Activated naive CD4-positive, alpha-beta T cell treated with anti-CD3 and anti-CD28 coated beads for 36 hours (primary cell): ENCODE data around the gene GJA3. TPM values are rescaled to one million over a fixed set of nuclear protein-coding genes. Genes with fewer than 3 reads are reported as not detected.

ENCODE experiments used
- CTCF ChIA-PET: fragments of 350-600 bp; sonication (Branson Sonifier 250); formaldehyde crosslinking; loops from one replicate; lab custom pipeline; 2021; ENCODE audit warnings: antibody characterized with exemption; lab: Charles Lee
- DNase-seq: peaks from one replicate; pipeline ENCODE4 v3.0.0-alpha.2; 2020
- H3K27ac Mint-ChIP-seq: one replicate; pipeline ENCODE4 v1.8.0; 2021; ENCODE audit warnings: mild to moderate bottlenecking, mixed read lengths
- H3K27me3 Mint-ChIP-seq: one replicate; pipeline ENCODE4 v1.8.0; 2021; ENCODE audit warnings: low read depth, mixed read lengths
- H3K36me3 Mint-ChIP-seq: one replicate; pipeline ENCODE4 v1.8.0; 2021; ENCODE audit warnings: low read depth, mixed read lengths
- H3K4me1 Mint-ChIP-seq: one replicate; pipeline ENCODE4 v1.8.0; 2021; ENCODE audit warnings: low read depth, mixed read lengths
- H3K4me3 Mint-ChIP-seq: one replicate; pipeline ENCODE4 v1.8.0; 2021; ENCODE audit warnings: mild to moderate bottlenecking, moderate library complexity, mixed read lengths
- H3K9me3 Mint-ChIP-seq: one replicate; pipeline ENCODE4 v1.8.0; 2021; ENCODE audit warnings: mixed read lengths
- intact Hi-C: fragments of 100-400 bp; cut with micrococcal nuclease; formaldehyde crosslinking; loops from one replicate; pipeline ENCODE4 v1.15.1; 2023
- total RNA-seq, 2 experiments: library from RNA; stranded (reverse); gene quantifications; one replicate each; pipeline ENCODE4 v1.2.3, GENCODE V29; 2021

GJA3 gene
- total RNA-seq, 2 experiments from 2014 or later = 0.05 to 0.10 TPM

DNA sequence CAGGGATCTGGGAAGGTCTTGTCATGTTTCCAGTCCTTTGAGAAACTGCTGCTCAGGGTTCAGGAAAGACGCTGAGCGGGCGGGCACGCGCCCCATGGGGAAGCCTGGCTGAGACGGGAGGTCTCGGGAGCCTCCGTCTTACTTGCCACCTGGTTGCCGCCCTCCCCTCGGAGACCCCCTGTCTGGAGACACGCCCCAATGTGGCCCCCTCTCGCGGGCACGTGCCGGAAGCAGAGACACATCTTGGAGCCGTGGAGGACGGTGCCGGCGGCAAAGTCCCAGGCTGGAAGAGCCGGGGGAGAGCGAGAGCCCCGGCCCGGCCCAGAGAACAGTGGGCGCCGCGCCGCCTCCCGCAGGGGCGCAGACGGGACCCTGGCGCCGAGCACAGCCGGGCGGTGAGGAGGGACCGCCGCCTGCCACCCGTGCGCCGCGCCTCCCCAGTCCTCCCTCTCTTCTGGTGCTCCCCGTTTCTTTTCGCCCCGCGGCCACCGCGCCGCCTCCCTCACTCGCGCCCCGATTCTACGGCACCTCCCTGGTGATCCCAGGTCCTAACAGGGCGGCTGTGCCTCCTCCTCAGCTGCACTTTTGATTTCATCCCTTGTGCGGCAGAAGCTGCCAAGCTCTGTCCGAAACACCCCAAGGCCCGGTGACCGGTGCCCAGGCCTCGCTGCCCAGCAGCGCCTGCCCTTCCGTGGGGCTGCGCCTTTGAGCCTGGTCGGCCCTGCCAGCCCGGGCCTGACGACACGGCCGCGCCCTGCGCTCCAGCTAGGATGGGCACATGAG is 16.4 kb upstream of the GJA3 start:
- peaks cover 68% of the 10 kb centered on the region for H3K27me3 Mint-ChIP-seq
- peaks cover 21% of the 10 kb centered on the region for H3K4me1 Mint-ChIP-seq
- H3K36me3 Mint-ChIP-seq = no peaks in the 10 kb centered on the region
- DNase-seq = no peak
- intact Hi-C loops = no loop called here
- H3K4me3 Mint-ChIP-seq = no peak overlapping the region
- no peak overlapping the region for H3K27ac Mint-ChIP-seq
- no peaks in the 10 kb centered on the region for H3K9me3 Mint-ChIP-seq
- CTCF ChIA-PET = interaction anchor here (1.7 kb wide), 1 partner anchor 20 kb away, joined by 9 read pairs; no protein-coding TSS in a partner anchor

DNA sequence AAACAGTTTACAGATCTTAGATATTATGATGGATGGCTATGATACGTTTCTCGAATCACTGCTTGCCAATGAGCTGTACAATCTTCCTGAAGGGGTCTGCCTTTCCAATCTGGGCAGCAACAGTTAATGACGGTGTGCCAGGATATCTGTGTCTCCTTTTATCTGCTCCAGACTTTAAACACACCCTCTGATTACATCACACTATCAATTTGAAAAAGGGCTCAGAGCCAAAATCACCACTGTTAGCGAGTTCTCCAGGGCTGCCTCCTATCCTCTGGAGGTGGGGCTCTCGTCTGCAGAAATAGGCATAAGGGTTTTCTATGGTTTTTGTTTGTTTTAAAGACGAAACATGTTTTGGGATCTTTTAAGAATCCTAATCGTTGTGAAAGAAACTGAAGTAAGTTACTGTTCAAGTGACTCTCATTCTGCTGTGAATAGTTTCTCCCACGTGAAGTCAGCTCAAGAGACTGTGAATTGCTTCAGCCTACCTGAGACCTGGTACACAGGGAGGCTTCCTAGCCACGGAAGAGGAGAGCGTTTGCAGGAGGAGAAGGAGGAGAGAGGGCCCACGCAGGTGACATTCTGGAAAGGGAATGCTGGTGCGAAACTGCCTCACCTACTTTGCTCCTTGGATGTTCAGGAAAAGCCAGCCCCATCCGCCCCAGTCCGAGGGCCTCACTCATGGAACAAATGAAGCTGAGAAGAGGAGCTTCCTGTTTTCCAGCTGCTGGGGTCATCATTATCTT is 15.2 kb upstream of the GJA3 start:
- H3K9me3 Mint-ChIP-seq = no peaks in the 10 kb centered on the region
- peaks cover 68% of the 10 kb centered on the region for H3K27me3 Mint-ChIP-seq
- CTCF ChIA-PET = interaction anchor here (1.7 kb wide), 1 partner anchor 21 kb away, joined by 9 read pairs; no protein-coding TSS in a partner anchor

DNA sequence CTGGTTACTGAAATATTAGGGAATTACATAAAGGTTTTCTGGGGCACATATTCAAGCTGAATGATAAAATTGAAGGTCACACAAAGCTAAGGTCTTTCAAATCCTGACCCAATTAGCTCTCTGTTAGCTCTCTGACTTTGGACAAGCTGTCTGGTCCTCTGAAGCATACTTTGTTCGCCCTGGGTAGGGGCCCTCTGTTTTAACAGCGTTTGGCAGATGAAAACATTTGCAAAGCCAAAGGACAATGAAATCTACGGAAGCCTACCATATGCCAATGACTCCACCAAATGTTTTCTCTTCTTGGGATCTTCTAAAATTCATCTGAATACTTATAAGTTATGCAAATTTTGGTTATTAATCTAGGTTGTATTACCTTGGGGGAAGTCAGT is 14.5 kb upstream of the GJA3 start:
- Mint-ChIP-seq H3K36me3 (no peaks in the 10 kb centered on the region), H3K27me3 (peaks cover 68% of the 10 kb centered on the region), H3K27ac (no peak overlapping the region), H3K4me3 (no peak overlapping the region), H3K9me3 (no peaks in the 10 kb centered on the region), H3K4me1 (peaks cover 21% of the 10 kb centered on the region)
- no peak for DNase-seq
- CTCF ChIA-PET = interaction anchor here (1.7 kb wide), 1 partner anchor 22 kb away, joined by 9 read pairs; no protein-coding TSS in a partner anchor
- intact Hi-C loops = loop anchor here (1.0 kb wide), 1 partner anchor 18 kb away; no protein-coding TSS in a partner anchor

More for the DNA sequence above, 15.2 kb upstream of the GJA3 start:
- peaks cover 21% of the 10 kb centered on the region for H3K4me1 Mint-ChIP-seq
- no peak for DNase-seq
- H3K4me3 Mint-ChIP-seq = no peak overlapping the region
- no peaks in the 10 kb centered on the region for H3K36me3 Mint-ChIP-seq
- H3K27ac Mint-ChIP-seq = no peak overlapping the region
- intact Hi-C loops = loop anchor here (1.0 kb wide), 1 partner anchor 17 kb away; no protein-coding TSS in a partner anchor

DNA sequence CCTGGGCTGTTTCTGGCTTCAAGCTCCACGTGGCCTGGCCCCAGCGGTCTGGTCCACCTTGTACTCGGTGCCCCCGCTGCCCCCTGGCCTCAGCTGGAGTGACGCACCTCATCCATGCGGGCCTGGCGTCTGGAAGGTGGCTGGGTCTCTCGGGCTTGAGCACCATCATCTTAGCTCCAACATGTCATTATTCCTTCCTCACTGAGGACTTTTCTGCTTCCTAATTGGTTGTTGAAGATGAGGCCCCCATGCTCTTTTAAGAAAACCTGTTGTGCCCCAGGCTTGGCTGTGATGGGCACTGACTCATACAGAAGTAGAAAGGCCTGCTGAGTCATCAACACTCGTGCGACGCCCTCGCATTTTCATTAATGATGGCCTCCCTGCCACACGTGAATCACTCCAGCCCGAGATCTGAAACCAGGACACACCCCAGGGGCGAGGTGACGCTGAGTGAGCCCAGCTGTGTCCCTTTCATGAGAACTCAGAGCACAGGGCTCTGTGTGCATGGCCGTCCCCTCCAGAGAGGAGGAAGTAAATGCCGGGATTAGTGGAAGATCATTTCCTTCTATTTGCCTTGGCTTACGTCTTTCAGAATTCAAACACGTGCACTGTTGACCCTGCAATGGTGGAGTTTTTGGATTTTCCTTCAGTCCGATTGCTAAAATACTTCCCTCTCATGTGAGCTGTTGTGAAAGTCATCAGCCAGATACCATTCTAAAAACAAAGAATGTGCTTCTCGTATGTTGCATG is 14.0 kb upstream of the GJA3 start:
- Mint-ChIP-seq H3K27ac (no peak overlapping the region), H3K27me3 (peaks cover 69% of the 10 kb centered on the region), H3K4me3 (no peak overlapping the region), H3K4me1 (peaks cover 21% of the 10 kb centered on the region), H3K9me3 (no peaks in the 10 kb centered on the region), H3K36me3 (no peaks in the 10 kb centered on the region)
- peak; percentile 89 for DNase-seq
- intact Hi-C loops = loop anchor here (1.0 kb wide), 1 partner anchor 18 kb away; no protein-coding TSS in a partner anchor
- CTCF ChIA-PET = interaction anchor here (1.7 kb wide), 1 partner anchor 22 kb away, joined by 9 read pairs; no protein-coding TSS in a partner anchor

DNA sequence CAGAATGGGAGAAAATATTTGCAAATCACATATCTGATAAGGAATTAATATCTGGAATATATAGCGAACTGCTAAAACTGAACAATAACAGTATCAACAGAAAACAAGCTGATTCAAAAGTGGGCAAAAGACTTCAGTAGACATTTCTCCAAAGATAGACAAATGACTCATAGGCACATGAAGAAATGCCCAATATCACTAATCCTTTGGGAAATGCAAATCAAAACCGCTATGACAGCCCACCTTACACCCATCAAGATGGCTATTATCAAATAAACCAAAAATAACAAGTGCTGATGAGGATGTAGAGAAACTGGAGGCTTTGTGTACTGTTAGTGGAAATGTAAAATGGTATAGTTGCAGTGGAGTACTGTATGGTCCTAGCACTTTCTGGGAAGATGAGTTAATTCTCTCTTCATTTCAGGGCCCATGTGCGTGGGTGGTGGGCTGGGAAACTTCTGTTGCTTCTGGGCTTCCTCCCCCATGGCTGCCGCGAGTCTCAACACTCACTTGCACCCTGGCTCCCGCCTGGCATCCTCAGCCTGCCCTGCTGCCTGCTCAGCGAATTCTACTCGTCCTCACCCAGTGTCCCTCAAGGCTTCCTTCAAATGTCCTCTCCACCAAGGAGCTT is 12.4 kb upstream of the GJA3 start:
- Mint-ChIP-seq H3K27ac (no peak overlapping the region), H3K27me3 (peaks cover 66% of the 10 kb centered on the region), H3K9me3 (no peaks in the 10 kb centered on the region), H3K36me3 (no peaks in the 10 kb centered on the region), H3K4me1 (peaks cover 21% of the 10 kb centered on the region), H3K4me3 (no peak overlapping the region)
- no peak for DNase-seq
- intact Hi-C loops = no loop called here
- CTCF ChIA-PET = interaction anchor here (0.9 to 1.1 kb wide), 2 partner anchors 9 to 24 kb away, joined by 3 to 4 read pairs; no protein-coding TSS in a partner anchor

DNA sequence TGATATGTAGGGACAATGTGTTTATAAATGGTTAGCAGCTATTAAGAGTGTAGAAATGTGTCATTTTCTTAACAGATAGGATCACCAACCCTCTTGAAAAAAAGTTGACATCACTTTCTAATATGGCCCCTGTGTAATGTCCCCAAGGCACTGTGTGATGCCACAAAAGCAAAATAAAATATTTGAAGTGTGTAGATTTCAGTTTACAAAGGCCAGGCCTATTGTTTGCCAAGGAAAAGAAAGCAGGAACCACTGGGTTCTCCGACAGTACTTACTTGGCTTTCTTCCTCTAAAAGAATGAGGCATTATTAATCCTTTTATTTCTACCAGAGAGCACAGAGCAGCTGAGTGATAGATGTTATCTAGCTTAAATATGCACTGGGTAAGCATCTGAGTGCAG is 10.5 kb upstream of the GJA3 start:
- peaks cover 21% of the 10 kb centered on the region for H3K4me1 Mint-ChIP-seq
- no peak overlapping the region for H3K4me3 Mint-ChIP-seq
- H3K27ac Mint-ChIP-seq = no peak overlapping the region
- CTCF ChIA-PET = interaction anchor here (1.7 kb wide), 1 partner anchor 9 kb away, joined by 5 read pairs; no protein-coding TSS in a partner anchor
- intact Hi-C loops = no loop called here
- DNase-seq = no peak
- H3K27me3 Mint-ChIP-seq = peaks cover 63% of the 10 kb centered on the region
- no peaks in the 10 kb centered on the region for H3K36me3 Mint-ChIP-seq
- H3K9me3 Mint-ChIP-seq = no peaks in the 10 kb centered on the region

DNA sequence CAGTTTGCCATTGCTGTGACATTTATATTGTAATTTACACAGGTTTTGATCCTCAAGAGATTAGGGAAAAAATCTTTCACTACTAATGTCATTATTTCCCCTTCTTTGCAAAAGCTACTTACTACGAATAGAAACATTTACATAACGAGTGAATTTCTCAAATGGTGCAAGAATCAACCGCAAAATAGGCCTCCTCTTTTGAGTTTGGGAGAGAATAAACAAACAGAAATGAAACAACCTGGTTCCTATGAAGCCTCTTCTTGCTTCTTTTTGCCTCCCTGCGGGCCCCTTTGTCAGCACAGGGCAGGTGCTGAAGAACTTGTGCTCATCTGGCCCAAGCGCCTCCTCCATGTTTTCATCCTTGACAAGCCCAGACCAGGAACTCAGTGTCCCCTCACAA is 10.1 kb upstream of the GJA3 start:
- no peaks in the 10 kb centered on the region for H3K36me3 Mint-ChIP-seq
- no peak for DNase-seq
- H3K4me3 Mint-ChIP-seq = no peak overlapping the region
- peaks cover 62% of the 10 kb centered on the region for H3K27me3 Mint-ChIP-seq
- H3K9me3 Mint-ChIP-seq = no peaks in the 10 kb centered on the region
- intact Hi-C loops = no loop called here
- H3K4me1 Mint-ChIP-seq = peaks cover 21% of the 10 kb centered on the region
- no peak overlapping the region for H3K27ac Mint-ChIP-seq
- CTCF ChIA-PET = interaction anchor here (1.7 kb wide), 1 partner anchor 8 kb away, joined by 5 read pairs; no protein-coding TSS in a partner anchor

DNA sequence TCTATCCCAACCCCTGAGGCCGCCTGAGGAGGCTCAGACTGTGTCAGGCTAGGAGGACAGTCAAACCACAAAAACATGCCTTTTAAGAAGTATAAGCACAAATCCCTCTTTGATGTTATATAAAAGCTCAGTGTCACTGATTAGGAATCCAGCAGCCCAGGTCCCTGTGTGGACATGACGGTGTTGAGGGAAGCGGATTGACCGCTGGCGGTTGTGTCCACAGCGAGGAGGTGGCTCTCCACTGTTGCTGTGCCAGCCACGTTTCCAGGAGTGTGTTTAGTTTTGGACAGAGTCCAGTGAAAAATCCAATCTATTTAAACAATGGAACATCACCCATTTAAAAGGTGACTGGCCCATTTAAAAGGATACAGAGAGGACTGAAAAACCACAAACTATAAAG is 7.5 kb upstream of the GJA3 start:
- no peak overlapping the region for H3K27ac Mint-ChIP-seq
- no peaks in the 10 kb centered on the region for H3K36me3 Mint-ChIP-seq
- no peak overlapping the region for H3K4me3 Mint-ChIP-seq
- H3K9me3 Mint-ChIP-seq = no peaks in the 10 kb centered on the region
- peaks cover 54% of the 10 kb centered on the region for H3K27me3 Mint-ChIP-seq
- no peak for DNase-seq
- CTCF ChIA-PET = interaction anchor here (0.8 to 1.1 kb wide), 2 partner anchors 28 to 53 kb away, joined by 3 read pairs; no protein-coding TSS in a partner anchor
- H3K4me1 Mint-ChIP-seq = peaks cover 4% of the 10 kb centered on the region
- intact Hi-C loops = loop anchor here (10.0 kb wide), 1 partner anchor 584 kb away; no protein-coding TSS in a partner anchor

DNA sequence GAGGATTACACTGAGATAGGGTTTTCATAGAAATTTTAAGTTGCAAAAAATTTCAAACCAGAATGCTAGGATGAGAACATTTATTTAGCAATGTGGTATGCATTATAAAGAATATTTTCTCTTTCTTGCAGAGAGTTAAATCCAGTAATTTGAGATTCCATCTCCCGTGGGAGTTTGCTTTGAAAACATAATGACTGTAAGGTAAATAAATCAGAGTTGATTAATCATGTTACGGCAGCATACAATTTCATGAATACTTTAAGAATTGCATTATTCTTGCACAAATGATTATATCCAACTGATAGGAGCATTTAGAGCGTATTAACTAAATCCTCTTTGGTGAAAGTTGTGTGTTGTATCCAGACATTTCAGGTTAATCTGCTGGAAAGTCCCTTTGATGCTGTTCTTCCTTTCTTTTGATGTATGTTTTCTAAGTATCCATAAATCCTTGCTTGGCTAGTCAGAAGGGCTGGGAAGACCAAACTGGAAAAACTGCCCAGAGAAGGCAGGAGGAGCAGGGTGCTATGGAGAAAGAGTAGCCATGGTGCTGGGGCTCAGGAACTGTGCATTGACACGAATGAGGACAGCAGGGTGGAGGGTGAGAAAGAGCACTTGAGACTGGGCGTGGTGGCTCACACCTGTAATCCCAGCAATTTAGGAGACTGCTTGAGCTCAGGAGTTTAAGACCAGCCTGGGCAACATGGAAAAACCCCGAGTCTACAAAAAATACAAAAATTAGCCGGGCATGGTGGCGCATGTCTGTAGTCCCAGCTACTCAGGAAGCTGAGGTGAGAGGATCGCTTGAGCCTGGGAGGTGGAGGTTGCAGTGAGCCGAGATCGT is 4.8 kb upstream of the GJA3 start:
- H3K27me3 Mint-ChIP-seq = peaks cover 55% of the 10 kb centered on the region
- CTCF ChIA-PET = interaction anchor here (0.6 to 1.3 kb wide), 2 partner anchors 38 to 506 kb away, joined by 3 to 5 read pairs; no protein-coding TSS in a partner anchor
- intact Hi-C loops = loop anchor here (10.0 kb wide), 1 partner anchor 581 kb away; no protein-coding TSS in a partner anchor

DNA sequence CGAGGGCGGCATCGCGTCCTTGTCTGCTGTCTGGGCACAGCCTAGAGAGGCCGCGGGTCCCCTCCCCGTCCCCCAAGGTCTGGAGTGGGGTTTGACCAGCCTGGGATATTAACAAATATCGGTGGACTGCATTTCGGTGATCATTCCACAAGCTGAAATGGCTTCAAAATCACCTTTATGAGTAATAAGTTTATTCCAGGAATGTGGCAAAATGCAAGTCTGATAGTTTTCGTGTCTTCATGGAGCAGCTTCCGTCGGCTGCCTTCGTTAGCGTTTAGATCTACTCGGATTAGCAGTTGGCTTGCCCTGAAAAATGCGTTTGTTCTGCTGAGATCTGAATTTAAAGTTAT is 1.1 kb upstream of the GJA3 start:
- Mint-ChIP-seq H3K27ac (no peak overlapping the region), H3K4me3 (peak overlapping the region; percentile 66), H3K9me3 (no peaks in the 10 kb centered on the region), H3K36me3 (no peaks in the 10 kb centered on the region), H3K4me1 (peaks cover 8% of the 10 kb centered on the region), H3K27me3 (peaks cover 56% of the 10 kb centered on the region)
- CTCF ChIA-PET = interaction anchor here (0.9 to 1.9 kb wide), 4 partner anchors 10 to 177 kb away, joined by 3 to 5 read pairs (median 4); no protein-coding TSS in a partner anchor
- no peak for DNase-seq
- intact Hi-C loops = loop anchor here (2.0 to 10.0 kb wide), 4 partner anchors 299 to 1010 kb away; partner anchors contain the start of genes PSPC1 and ZMYM5

More for the DNA sequence above, 4.8 kb upstream of the GJA3 start:
- no peaks in the 10 kb centered on the region for H3K9me3 Mint-ChIP-seq
- no peaks in the 10 kb centered on the region for H3K36me3 Mint-ChIP-seq
- peaks cover 2% of the 10 kb centered on the region for H3K4me1 Mint-ChIP-seq
- DNase-seq = no peak
- no peak overlapping the region for H3K27ac Mint-ChIP-seq
- no peak overlapping the region for H3K4me3 Mint-ChIP-seq
